NCI-H2227 (cell line): ENCODE data around the gene VSTM1.
"Not testable (repeated sequence)": the region's sequence is repeated elsewhere in the genome, so short reads cannot be mapped to it uniquely, and the experiment has no call there.

Source experiments
- DNase-seq: peaks from one replicate; lab custom pipeline; 2025; ENCODE audit not compliant: unreplicated experiment; lab: John Stamatoyannopoulos, UW

The VSTM1 gene

GRCh38 chr19:54063350-54064116, at the start of gene VSTM1:
TSS of gene VSTM1 (minus strand) at chr19:54063897. CDS start at chr19:54063777, 120 bp downstream.
- DNase-seq, result no peak

GRCh38 chr19:54109651-54110050, 46.0 kb upstream of the VSTM1 start:
- DNase-seq, result no peak

GRCh38 chr19:54108496-54108895, 44.8 kb upstream of the VSTM1 start:
- no peak for DNase-seq

- no peak for DNase-seq
Measured at GRCh38 chr19:54107876-54108490, 44.3 kb upstream of the VSTM1 start.

- DNase-seq, result no peak
Measured at GRCh38 chr19:54106716-54107115, 43.0 kb upstream of the VSTM1 start.

GRCh38 chr19:54105796-54106195, 42.1 kb upstream of the VSTM1 start:
- DNase-seq, result no peak

- DNase-seq, result no peak
Measured at GRCh38 chr19:54104998-54105715, 41.5 kb upstream of the VSTM1 start.

GRCh38 chr19:54102421-54103169, 38.9 kb upstream of the VSTM1 start, which contains the start of gene NDUFA3:
TSS of gene NDUFA3 (plus strand) at chr19:54102855. CDS start at chr19:54102879, 24 bp downstream.
- peak; percentile 100 for DNase-seq

- DNase-seq, result no peak
Measured at GRCh38 chr19:54100561-54100960, 36.9 kb upstream of the VSTM1 start, which contains the start of gene OSCAR. TSS of gene OSCAR (minus strand) at chr19:54100803. CDS start at chr19:54100792, 11 bp downstream.

- not testable (repeated sequence) for DNase-seq
Measured at GRCh38 chr19:54099903-54100255, 36.2 kb upstream of the VSTM1 start.

- no peak for DNase-seq
Measured at GRCh38 chr19:54099190-54099902, 35.6 kb upstream of the VSTM1 start.

- no peak for DNase-seq
Measured at GRCh38 chr19:54096617-54097106, 33.0 kb upstream of the VSTM1 start.

- peak; percentile 78 for DNase-seq
Measured at GRCh38 chr19:54095859-54096616, 32.3 kb upstream of the VSTM1 start.

GRCh38 chr19:54095136-54095858, 31.6 kb upstream of the VSTM1 start:
- no peak for DNase-seq

- no peak for DNase-seq
Measured at GRCh38 chr19:54094426-54095000, 30.8 kb upstream of the VSTM1 start.

GRCh38 chr19:54084410-54084809, 20.7 kb upstream of the VSTM1 start:
- no peak for DNase-seq

GRCh38 chr19:54081032-54081431, 17.3 kb upstream of the VSTM1 start, which contains the start of gene TARM1:
TSS of gene TARM1 (minus strand) at chr19:54081365. CDS start at chr19:54081340, 25 bp downstream.
- no peak for DNase-seq

- no peak for DNase-seq
Measured at GRCh38 chr19:54077334-54077733, 13.6 kb upstream of the VSTM1 start.
